HEK293 (cell line): ENCODE data around the gene SPIRE2.

Source experiments
- EGR2 ChIP-seq: fragments of 450-650 bp; formaldehyde crosslinking; IDR thresholded peaks from 2 replicates; pipeline ENCODE4 v1.5.1; 2016; ENCODE audit warnings: low read depth, missing biosample characterization, missing genetic modification characterization
- GLIS1 ChIP-seq: fragments of 450-650 bp; formaldehyde crosslinking; IDR thresholded peaks from 2 replicates; pipeline ENCODE4 v1.5.1; 2016; ENCODE audit warnings: missing biosample characterization, missing genetic modification characterization
- YY2 ChIP-seq: fragments of 450-650 bp; formaldehyde crosslinking; IDR thresholded peaks from 2 replicates; pipeline ENCODE4 v1.5.1; 2016; ENCODE audit warnings: missing biosample characterization, missing genetic modification characterization
- ZNF10 ChIP-seq: fragments of 450-650 bp; formaldehyde crosslinking; IDR thresholded peaks from 2 replicates; pipeline ENCODE4 v1.5.1; 2017; ENCODE audit warnings: missing biosample characterization, missing genetic modification characterization
- ZNF112 ChIP-seq: fragments of 450-650 bp; formaldehyde crosslinking; IDR thresholded peaks from 2 replicates; pipeline ENCODE4 v1.5.0; 2017; ENCODE audit warnings: missing biosample characterization, missing genetic modification characterization
- ZNF114 ChIP-seq: fragments of 450-650 bp; formaldehyde crosslinking; IDR thresholded peaks from 2 replicates; pipeline ENCODE4 v1.5.0; 2017; ENCODE audit warnings: missing biosample characterization, missing genetic modification characterization
- ZNF157 ChIP-seq: fragments of 450-650 bp; formaldehyde crosslinking; IDR thresholded peaks from 2 replicates; pipeline ENCODE4 v1.5.1; 2016; ENCODE audit warnings: missing biosample characterization, missing genetic modification characterization
- ZNF16 ChIP-seq: fragments of 450-650 bp; formaldehyde crosslinking; IDR thresholded peaks from 2 replicates; pipeline ENCODE4 v1.5.1; 2016; ENCODE audit warnings: low read depth, missing biosample characterization, missing genetic modification characterization
- ZNF211 ChIP-seq: fragments of 450-650 bp; formaldehyde crosslinking; IDR thresholded peaks from 2 replicates; pipeline ENCODE4 v1.5.1; 2016; ENCODE audit warnings: low read depth, missing biosample characterization, missing genetic modification characterization
- ZNF24 ChIP-seq: fragments of 450-650 bp; formaldehyde crosslinking; IDR thresholded peaks from 2 replicates; pipeline ENCODE4 v1.5.1; 2016; ENCODE audit warnings: missing biosample characterization, missing genetic modification characterization
- ZNF302 ChIP-seq: fragments of 450-650 bp; formaldehyde crosslinking; IDR thresholded peaks from 2 replicates; pipeline ENCODE4 v1.5.1; 2016; ENCODE audit warnings: missing biosample characterization, missing genetic modification characterization, low read depth
- ZNF391 ChIP-seq: fragments of 450-650 bp; formaldehyde crosslinking; IDR thresholded peaks from 2 replicates; pipeline ENCODE4 v1.5.1; 2016; ENCODE audit warnings: low read depth, missing biosample characterization, missing genetic modification characterization, borderline replicate concordance
- ZNF394 ChIP-seq: fragments of 450-650 bp; formaldehyde crosslinking; IDR thresholded peaks from 2 replicates; pipeline ENCODE4 v1.5.1; 2016; ENCODE audit warnings: missing biosample characterization, missing genetic modification characterization, mild to moderate bottlenecking, moderate library complexity, borderline replicate concordance
- ZNF560 ChIP-seq: fragments of 450-650 bp; formaldehyde crosslinking; IDR thresholded peaks from 2 replicates; pipeline ENCODE4 v1.5.1; 2017; ENCODE audit warnings: missing biosample characterization, missing genetic modification characterization, borderline replicate concordance
- ZNF610 ChIP-seq: fragments of 450-650 bp; formaldehyde crosslinking; IDR thresholded peaks from 2 replicates; pipeline ENCODE4 v1.5.1; 2016; ENCODE audit warnings: missing biosample characterization, missing genetic modification characterization, borderline replicate concordance
- ZNF624 ChIP-seq: fragments of 450-650 bp; formaldehyde crosslinking; IDR thresholded peaks from 2 replicates; pipeline ENCODE4 v1.5.1; 2017; ENCODE audit warnings: missing biosample characterization, missing genetic modification characterization
- ZNF654 ChIP-seq: fragments of 450-650 bp; formaldehyde crosslinking; IDR thresholded peaks from 2 replicates; pipeline ENCODE4 v1.5.1; 2016; ENCODE audit warnings: low read depth, missing biosample characterization, missing genetic modification characterization
- ZNF660 ChIP-seq: fragments of 450-650 bp; IDR thresholded peaks from 2 replicates; pipeline ENCODE4 v1.5.1; 2018; ENCODE audit warnings: missing biosample characterization, mild to moderate bottlenecking, missing genetic modification characterization
- ZNF785 ChIP-seq: fragments of 450-650 bp; formaldehyde crosslinking; IDR thresholded peaks from 2 replicates; pipeline ENCODE4 v1.5.1; 2016; ENCODE audit warnings: missing biosample characterization, missing genetic modification characterization
- ZNF837 ChIP-seq: fragments of 450-650 bp; formaldehyde crosslinking; IDR thresholded peaks from 2 replicates; pipeline ENCODE4 v1.5.1; 2016; ENCODE audit warnings: missing biosample characterization, missing genetic modification characterization
- ZSCAN16 ChIP-seq: fragments of 450-650 bp; formaldehyde crosslinking; IDR thresholded peaks from 2 replicates; pipeline ENCODE4 v1.5.1; 2016; ENCODE audit warnings: missing biosample characterization, missing genetic modification characterization
- TF ChIP-seq, protein P1 (sequence below): fragments of 450-650 bp; formaldehyde crosslinking; IDR thresholded peaks from 2 replicates; pipeline ENCODE4 v1.5.1; 2016; ENCODE audit warnings: missing biosample characterization, missing genetic modification characterization
- TF ChIP-seq, protein P2 (sequence below): fragments of 450-650 bp; formaldehyde crosslinking; optimal IDR thresholded peaks from 2 replicates; pipeline ENCODE3; 2016; ENCODE audit warnings: missing biosample characterization, mild to moderate bottlenecking, missing genetic modification characterization
- TF ChIP-seq, protein P3 (sequence below): IDR thresholded peaks from 2 replicates; pipeline ENCODE4 v1.6.1; 2011; ENCODE audit warnings: mild to moderate bottlenecking, low read depth, low read length, borderline replicate concordance
- TF ChIP-seq, protein P4 (sequence below): fragments of 450-650 bp; formaldehyde crosslinking; IDR thresholded peaks from 2 replicates; pipeline ENCODE4 v1.5.1; 2017; ENCODE audit warnings: missing biosample characterization, missing genetic modification characterization
- TF ChIP-seq, protein P5 (sequence below): fragments of 450-650 bp; formaldehyde crosslinking; conservative IDR thresholded peaks from 2 replicates; pipeline ENCODE4 v1.5.1; 2016; ENCODE audit warnings: low read depth, missing biosample characterization, missing genetic modification characterization
- TF ChIP-seq, protein P6 (sequence below): fragments of 450-650 bp; formaldehyde crosslinking; IDR thresholded peaks from 2 replicates; pipeline ENCODE4 v1.5.1; 2016; ENCODE audit warnings: missing biosample characterization, missing genetic modification characterization

SPIRE2 gene

GRCh38 chr16:89917773-89918452 lies 89.6 kb downstream of the SPIRE2 start (continued):
- TF ChIP-seq, protein P1, sequence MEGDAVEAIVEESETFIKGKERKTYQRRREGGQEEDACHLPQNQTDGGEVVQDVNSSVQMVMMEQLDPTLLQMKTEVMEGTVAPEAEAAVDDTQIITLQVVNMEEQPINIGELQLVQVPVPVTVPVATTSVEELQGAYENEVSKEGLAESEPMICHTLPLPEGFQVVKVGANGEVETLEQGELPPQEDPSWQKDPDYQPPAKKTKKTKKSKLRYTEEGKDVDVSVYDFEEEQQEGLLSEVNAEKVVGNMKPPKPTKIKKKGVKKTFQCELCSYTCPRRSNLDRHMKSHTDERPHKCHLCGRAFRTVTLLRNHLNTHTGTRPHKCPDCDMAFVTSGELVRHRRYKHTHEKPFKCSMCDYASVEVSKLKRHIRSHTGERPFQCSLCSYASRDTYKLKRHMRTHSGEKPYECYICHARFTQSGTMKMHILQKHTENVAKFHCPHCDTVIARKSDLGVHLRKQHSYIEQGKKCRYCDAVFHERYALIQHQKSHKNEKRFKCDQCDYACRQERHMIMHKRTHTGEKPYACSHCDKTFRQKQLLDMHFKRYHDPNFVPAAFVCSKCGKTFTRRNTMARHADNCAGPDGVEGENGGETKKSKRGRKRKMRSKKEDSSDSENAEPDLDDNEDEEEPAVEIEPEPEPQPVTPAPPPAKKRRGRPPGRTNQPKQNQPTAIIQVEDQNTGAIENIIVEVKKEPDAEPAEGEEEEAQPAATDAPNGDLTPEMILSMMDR (tag by site-specific recombination) = no peak; the same call in 1 of the 2 replicates
- TF ChIP-seq, protein P2, sequence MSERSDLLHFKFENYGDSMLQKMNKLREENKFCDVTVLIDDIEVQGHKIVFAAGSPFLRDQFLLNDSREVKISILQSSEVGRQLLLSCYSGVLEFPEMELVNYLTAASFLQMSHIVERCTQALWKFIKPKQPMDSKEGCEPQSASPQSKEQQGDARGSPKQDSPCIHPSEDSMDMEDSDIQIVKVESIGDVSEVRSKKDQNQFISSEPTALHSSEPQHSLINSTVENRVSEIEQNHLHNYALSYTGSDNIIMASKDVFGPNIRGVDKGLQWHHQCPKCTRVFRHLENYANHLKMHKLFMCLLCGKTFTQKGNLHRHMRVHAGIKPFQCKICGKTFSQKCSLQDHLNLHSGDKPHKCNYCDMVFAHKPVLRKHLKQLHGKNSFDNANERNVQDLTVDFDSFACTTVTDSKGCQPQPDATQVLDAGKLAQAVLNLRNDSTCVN (tag by site-specific recombination) = peak; percentile 73
- TF ChIP-seq ZNF610 (tag by site-specific recombination) (peak; percentile 55; the same call in 1 of the 2 replicates), ZNF16 (tag by site-specific recombination) (no peak), ZNF624 (tag by site-specific recombination) (no peak), ZNF302 (tag by site-specific recombination) (no peak), ZNF157 (no peak), ZNF660 (no peak; the same call in 1 of the 2 replicates), EGR2 (tag by site-specific recombination) (0 out of 2 replicates have a peak, but pooled peaks have one; percentile 18), ZNF394 (tag by site-specific recombination) (peak; percentile 60; the same call in 1 of the 2 replicates), YY2 (tag by site-specific recombination) (peak; percentile 51; the same call in 1 of the 2 replicates), ZSCAN16 (tag by site-specific recombination) (0 out of 2 replicates have a peak, but pooled peaks have one; percentile 45), ZNF24 (tag by site-specific recombination) (0 out of 2 replicates have a peak, but pooled peaks have one; percentile 56), ZNF112 (tag by site-specific recombination) (no peak), GLIS1 (tag by site-specific recombination) (peak; percentile 90), ZNF654 (tag by site-specific recombination) (no peak), ZNF785 (tag by site-specific recombination) (0 out of 2 replicates have a peak, but pooled peaks have one; percentile 15), ZNF211 (no peak), ZNF391 (0 out of 2 replicates have a peak, but pooled peaks have one; percentile 64), ZNF10 (tag by site-specific recombination) (peak; percentile 82; the same call in 1 of the 2 replicates), ZNF560 (tag by site-specific recombination) (no peak), ZNF837 (tag by site-specific recombination) (no peak), ZNF114 (tag by site-specific recombination) (no peak)
- TF ChIP-seq, protein P3, sequence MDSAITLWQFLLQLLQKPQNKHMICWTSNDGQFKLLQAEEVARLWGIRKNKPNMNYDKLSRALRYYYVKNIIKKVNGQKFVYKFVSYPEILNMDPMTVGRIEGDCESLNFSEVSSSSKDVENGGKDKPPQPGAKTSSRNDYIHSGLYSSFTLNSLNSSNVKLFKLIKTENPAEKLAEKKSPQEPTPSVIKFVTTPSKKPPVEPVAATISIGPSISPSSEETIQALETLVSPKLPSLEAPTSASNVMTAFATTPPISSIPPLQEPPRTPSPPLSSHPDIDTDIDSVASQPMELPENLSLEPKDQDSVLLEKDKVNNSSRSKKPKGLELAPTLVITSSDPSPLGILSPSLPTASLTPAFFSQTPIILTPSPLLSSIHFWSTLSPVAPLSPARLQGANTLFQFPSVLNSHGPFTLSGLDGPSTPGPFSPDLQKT = no peak
- TF ChIP-seq, protein P4, sequence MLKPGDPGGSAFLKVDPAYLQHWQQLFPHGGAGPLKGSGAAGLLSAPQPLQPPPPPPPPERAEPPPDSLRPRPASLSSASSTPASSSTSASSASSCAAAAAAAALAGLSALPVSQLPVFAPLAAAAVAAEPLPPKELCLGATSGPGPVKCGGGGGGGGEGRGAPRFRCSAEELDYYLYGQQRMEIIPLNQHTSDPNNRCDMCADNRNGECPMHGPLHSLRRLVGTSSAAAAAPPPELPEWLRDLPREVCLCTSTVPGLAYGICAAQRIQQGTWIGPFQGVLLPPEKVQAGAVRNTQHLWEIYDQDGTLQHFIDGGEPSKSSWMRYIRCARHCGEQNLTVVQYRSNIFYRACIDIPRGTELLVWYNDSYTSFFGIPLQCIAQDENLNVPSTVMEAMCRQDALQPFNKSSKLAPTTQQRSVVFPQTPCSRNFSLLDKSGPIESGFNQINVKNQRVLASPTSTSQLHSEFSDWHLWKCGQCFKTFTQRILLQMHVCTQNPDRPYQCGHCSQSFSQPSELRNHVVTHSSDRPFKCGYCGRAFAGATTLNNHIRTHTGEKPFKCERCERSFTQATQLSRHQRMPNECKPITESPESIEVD (tag by site-specific recombination) = no peak; the same call in 1 of the 2 replicates
- TF ChIP-seq, protein P5, sequence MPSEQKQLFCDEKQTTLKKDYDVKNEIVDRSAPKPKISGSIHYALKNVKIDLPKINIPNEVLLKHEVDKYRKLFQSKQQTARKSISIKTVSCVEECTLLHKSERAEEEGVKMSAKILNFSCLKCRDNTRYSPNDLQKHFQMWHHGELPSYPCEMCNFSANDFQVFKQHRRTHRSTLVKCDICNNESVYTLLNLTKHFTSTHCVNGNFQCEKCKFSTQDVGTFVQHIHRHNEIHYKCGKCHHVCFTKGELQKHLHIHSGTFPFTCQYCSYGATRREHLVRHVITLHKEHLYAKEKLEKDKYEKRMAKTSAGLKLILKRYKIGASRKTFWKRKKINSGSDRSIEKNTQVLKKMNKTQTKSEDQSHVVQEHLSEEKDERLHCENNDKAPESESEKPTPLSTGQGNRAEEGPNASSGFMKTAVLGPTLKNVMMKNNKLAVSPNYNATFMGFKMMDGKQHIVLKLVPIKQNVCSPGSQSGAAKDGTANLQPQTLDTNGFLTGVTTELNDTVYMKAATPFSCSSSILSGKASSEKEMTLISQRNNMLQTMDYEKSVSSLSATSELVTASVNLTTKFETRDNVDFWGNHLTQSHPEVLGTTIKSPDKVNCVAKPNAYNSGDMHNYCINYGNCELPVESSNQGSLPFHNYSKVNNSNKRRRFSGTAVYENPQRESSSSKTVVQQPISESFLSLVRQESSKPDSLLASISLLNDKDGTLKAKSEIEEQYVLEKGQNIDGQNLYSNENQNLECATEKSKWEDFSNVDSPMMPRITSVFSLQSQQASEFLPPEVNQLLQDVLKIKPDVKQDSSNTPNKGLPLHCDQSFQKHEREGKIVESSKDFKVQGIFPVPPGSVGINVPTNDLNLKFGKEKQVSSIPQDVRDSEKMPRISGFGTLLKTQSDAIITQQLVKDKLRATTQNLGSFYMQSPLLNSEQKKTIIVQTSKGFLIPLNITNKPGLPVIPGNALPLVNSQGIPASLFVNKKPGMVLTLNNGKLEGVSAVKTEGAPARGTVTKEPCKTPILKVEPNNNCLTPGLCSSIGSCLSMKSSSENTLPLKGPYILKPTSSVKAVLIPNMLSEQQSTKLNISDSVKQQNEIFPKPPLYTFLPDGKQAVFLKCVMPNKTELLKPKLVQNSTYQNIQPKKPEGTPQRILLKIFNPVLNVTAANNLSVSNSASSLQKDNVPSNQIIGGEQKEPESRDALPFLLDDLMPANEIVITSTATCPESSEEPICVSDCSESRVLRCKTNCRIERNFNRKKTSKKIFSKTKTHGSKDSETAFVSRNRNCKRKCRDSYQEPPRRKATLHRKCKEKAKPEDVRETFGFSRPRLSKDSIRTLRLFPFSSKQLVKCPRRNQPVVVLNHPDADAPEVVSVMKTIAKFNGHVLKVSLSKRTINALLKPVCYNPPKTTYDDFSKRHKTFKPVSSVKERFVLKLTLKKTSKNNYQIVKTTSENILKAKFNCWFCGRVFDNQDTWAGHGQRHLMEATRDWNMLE = no peak
- TF ChIP-seq, protein P6, sequence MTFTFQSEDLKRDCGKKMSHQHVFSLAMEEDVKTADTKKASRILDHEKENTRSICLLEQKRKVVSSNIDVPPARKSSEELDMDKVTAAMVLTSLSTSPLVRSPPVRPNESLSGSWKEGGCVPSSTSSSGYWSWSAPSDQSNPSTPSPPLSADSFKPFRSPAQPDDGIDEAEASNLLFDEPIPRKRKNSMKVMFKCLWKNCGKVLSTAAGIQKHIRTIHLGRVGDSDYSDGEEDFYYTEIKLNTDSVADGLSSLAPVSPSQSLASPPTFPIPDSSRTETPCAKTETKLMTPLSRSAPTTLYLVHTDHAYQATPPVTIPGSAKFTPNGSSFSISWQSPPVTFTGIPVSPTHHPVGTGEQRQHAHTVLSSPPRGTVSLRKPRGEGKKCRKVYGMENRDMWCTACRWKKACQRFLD (tag by site-specific recombination) = no peak
